Measurements from ENCODE around the gene ATR.
"Not testable (repeated sequence)": the region's sequence is repeated elsewhere in the genome, so short reads cannot be mapped to it uniquely, and the experiment has no call there.

ATR gene

DNA sequence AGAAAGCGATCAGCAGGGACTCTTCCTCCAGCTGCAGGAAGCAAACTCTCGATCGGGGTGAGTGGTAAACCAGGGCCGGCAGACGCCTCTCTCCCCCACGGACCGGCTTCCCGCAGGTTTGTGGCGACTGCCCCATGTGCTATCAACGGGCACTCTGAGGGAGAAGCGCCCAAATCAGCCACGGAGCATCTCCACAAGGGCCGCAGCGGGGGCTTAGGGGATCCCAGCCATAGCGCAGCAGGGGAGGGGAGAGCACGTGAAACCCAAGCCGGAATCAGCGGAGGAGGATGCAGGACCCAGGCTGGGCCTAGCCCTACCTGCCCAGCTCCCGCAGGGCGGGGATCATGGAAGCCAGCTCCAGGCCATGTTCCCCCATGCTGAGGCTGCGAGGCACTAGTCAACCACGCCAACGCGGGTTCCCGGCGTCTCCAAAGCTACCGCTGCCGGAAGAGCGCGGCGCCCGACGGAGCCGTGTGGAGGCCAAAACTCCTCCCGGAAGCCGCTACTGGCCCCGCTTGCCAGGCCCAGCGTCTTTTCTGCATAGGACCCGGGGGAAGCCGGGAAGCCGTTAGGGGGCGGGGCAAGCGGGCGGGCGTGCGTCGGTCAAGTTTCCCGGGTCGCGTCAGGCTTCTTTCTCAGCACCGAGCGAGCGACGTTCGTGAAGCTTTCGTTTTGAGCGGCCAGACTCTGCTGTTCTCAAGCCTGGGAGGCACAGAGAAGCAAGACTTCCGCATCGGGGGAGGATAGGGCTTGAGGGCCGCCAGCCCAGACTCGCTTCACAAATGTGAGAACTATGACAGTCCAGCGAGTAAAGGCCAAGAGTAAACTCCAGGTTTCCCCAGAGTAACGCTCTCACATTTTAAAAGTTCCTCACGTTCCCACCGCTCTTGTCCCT, at the start of gene ATR:
Gene ATR (minus strand): TSS at position 405 of the 895 bp plus-strand sequence. CDS start 29 bp downstream, at position 376.
- peak; percentile 98 for DNase-seq

GRCh38 chr3:142626971-142627370, 48.4 kb upstream of the ATR start:
- DNase-seq = no peak

- DNase-seq = no peak
These were observed 46.6 kb upstream of the ATR start for GRCh38 chr3:142625153-142625440.

GRCh38 chr3:142624341-142625152, 46.0 kb upstream of the ATR start:
- DNase-seq = no peak

GRCh38 chr3:142623194-142623593, 44.7 kb upstream of the ATR start:
- no peak for DNase-seq

DNA sequence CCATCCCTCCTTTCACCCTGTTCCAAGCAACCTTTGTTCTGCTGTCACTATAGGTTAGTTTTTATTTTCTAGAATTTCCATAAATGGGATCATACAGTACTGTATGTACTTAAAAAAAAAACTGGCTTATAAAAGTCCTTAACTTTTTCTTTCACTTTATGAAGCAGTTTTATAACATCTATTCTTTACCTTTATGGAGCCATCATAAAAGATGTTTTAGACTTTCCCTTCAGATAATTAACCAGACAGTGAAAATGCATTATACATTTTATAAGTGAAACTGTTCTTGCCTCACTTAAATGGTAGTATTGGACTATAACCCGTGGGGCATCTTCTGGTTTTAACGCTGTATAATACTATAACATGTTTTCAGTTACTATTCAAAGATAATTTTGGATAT, 43.9 kb upstream of the ATR start:
- DNase-seq = no peak

- no peak for DNase-seq
These were observed 40.5 kb upstream of the ATR start for GRCh38 chr3:142618917-142619461.

DNA sequence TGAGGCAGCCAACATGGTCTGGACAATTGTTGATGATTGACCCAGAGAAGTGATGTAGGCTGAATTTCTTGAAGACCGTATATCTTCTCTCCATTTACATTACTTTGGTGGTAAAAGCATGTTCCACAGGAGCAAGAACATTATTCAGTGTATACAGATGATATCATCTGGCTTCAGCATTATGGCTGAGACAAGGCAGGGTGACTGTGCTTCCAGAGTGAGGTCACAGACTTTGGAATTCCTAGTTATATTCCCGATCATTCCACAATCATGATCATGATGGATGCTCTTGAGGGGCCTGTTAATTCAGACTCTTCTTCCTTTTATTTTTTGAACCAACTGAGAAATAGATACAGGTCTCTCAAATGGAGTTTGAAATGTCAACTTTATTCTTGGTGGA, 36.6 kb upstream of the ATR start:
- no peak for DNase-seq

DNA sequence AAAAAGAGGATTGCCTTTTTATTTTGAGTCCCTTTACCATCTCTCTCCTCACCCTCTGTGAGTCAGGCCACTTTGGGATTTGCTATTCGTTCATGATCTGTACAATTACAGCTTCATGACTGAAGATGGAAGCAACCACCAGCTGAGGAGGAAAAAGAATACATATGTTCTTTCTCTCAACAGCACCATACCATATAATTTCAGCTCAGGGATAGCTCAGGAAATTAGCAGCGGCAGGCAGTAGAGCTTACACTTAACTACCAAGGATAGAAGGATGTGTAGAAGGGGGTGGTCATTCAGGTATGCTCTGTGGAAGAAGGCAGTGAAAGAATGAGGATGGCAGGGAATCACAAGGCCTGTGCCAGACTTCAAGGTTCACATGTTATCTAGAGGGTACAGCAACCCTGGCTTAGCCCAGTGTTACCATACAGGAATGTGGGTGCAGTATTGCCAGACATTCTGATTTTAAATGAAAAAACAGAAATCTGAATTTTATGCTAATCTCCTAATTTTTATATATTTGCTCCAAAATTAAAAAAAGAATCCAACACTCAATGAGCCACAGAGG, 35.6 kb upstream of the ATR start:
- no peak for DNase-seq

DNA sequence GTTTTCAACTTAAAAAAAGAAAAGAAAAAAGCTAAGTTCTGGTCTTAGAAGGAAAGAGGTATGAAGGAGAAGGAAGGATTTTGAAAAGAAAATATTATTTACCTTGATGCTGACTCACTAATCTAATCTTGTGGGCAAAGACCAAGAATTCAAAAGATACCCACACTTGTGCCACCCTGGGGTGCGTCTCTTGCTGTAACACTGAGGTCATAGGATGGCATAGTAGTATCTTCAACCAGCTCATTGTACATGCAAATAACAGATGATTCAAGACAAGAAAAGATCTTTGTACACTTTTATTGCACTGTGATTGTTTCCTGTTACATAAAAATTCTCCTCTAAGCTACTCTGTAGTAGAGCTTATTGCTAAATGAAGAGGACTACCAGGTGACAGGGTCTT, 35.0 kb upstream of the ATR start:
- DNase-seq = no peak

- no peak for DNase-seq
These were observed 32.7 kb upstream of the ATR start for GRCh38 chr3:142611206-142611605.

DNA sequence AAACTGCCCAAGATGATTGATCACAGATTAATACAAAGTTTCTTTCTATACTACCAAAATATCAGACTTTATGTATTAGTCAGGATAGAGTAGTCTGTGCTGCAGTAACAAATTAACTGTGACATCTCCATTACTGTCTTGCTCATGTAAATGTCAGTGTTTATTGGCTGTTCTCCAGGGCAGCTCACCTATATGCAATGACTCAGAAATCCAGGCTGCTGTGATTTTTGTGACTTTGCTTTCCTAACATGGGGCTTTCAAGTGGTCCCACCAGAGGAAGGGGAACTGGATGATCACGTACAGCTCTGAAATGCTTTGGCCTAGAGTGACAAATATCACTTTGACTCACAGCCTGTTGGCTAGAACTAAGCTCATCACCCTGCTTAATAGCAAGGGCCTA, 30.6 kb upstream of the ATR start:
- DNase-seq = no peak

DNA sequence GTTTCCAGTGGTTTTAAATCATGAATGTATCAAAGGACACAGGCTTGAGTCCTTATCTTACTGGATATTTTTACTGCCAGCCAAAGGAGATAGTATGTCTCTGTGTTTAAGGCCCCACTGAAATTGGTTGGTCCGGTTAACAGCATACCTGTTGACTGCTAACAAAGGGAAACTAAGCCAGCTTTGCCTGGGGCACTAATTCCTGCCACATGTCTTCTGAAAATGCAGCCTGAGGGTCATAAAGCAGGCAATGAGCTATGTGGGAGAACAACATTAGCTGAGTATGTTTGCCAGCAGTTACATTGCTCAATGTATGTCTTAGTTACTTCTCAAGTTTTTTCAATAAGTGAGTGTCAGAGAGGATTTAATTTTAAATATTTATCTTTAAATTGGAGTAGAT, 30.1 kb upstream of the ATR start:
- DNase-seq = no peak

- DNase-seq = no peak
These were observed 26.4 kb upstream of the ATR start for GRCh38 chr3:142604940-142605339.

DNA sequence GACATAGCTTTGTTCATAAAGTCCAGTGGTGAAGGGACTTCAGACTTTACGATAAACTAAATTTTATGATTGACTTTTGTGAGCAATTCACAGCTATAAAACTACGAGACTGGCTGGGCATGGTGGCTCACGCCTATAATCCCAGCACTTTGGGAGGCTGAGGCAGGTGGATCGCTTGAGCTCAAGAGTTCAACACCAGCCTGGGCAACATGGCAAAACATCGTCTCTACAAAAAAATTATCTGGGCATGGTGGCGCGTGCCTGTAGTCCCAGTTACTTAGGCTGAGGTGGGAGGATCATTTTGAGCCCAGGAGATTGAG, 24.8 kb upstream of the ATR start:
- DNase-seq = not testable (repeated sequence)

DNA sequence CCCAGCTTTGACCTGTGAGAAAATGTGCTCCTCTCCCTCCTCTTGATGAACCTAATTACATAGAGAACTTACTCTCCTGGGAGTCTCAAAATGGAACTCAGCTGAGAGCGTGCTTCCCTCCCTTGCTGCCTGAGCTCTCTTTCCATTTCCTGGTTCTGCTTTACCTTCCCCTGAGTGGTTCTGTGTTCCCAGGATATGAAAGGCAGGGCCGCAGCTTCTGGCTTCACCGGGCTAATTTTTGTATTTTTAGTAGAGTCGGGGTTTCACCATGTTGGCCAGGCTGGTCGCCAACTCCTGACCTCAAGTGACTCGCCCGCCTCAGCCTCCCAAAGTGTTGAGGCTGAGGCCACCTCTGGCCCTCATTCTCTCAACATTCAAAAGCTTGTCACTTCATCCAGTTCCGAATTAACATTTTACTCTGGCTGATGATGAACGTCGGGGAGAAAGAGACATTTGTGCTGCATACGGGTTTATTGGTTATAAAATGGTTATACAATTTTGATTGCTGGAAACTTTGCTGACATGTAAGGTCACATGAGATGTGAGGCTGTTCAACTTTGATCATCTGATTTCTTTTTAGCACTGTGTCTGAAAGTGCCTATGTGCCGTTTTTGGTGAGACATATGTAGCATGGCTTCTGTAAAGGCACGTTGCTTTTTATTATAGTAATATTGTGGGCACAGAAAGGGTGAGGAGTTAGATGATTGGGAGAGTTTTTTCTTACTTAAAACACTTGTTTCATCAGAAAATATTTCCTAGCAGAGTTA, 24.3 kb upstream of the ATR start:
- DNase-seq = no peak

DNA sequence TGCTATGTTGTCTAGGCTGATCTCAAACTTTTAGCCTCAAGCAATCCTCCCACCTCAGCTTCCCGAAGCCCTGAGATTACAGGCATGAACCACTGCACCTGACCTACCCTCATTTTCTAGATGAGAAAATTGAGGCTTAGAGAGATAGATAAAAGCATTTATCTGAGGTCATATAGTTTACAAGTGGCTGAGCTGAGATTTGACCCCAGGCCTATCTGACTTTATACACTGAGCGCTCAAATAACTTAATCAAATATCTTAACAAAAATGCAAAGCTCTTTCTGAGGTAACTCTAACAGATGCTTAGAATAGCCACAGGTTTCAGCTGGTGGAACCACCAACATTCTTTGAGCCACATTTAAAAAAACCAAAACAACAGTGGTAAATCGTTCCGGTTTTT, 23.2 kb upstream of the ATR start:
- no peak for DNase-seq

DNA sequence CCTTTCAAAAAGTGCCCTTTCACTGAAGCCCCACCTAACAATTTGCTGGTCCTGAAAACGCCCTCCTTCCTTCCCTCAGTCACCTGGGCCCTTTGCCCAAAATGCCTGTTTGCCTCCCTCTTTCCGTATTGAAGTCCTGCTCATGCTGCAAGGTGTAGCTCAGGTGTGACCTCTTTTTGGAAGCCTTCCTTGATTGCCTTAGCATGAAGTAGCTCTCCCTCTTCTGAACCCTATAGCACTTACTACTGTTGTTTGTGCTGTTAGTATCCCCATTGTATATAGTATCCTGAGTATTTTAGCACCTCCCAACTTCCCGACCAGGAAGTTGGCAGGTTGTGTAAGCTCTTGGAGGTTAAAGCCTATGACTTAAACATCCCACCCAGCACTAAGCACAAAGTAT, 19.4 kb upstream of the ATR start:
- DNase-seq = no peak

- no peak for DNase-seq
These were observed 18.2 kb upstream of the ATR start for GRCh38 chr3:142596726-142597088.

- DNase-seq = peak; percentile 86
These were observed 17.6 kb upstream of the ATR start, which contains the start of gene PLS1 for GRCh38 chr3:142595951-142596725. TSS of gene PLS1 (plus strand) at chr3:142596393. CDS start at chr3:142664238, 67,845 bp downstream.

DNA sequence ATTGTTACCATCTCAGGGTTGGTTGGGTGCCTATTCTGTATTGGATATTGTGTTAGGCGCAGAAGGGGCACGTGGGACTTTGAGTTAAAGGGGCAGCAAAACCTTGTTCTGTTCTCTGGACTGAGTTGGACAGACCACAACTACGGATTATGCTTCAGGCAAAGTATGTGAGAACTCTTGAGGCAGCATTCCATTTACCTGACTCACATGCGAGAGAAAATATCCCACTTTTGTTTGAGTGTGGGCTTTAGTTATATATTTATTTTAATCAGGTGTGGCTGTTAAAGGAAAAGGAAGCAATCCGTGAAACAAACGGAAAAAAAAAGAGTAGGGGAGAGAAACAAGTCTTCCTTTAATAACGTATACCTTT, 17.0 kb upstream of the ATR start:
- no peak for DNase-seq

GRCh38 chr3:142595141-142595540, 16.6 kb upstream of the ATR start:
- DNase-seq = no peak
